ENCODE data around the gene NDST1.
"Not testable (repeated sequence)": the region's sequence is repeated elsewhere in the genome, so short reads cannot be mapped to it uniquely, and the experiment has no call there.

NDST1 gene

GRCh38 chr5:150508828-150509227, 897 bp downstream of the NDST1 start:
- no peak for DNase-seq (ENCODE audit: low read depth)

- DNase-seq (ENCODE audit: low read depth) = no peak
Observed at GRCh38 chr5:150509992-150510391, 2.1 kb downstream of the NDST1 start.

GRCh38 chr5:150510460-150511263, 2.7 kb downstream of the NDST1 start:
- DNase-seq (ENCODE audit: low read depth) = no peak

- no peak for DNase-seq (ENCODE audit: low read depth)
Observed at GRCh38 chr5:150511578-150512367, 3.8 kb downstream of the NDST1 start.

- no peak for DNase-seq (ENCODE audit: low read depth)
Observed at GRCh38 chr5:150512368-150512747, 4.4 kb downstream of the NDST1 start.

- DNase-seq (ENCODE audit: low read depth) = no peak
Observed at GRCh38 chr5:150513375-150514309, 5.7 kb downstream of the NDST1 start.

DNA sequence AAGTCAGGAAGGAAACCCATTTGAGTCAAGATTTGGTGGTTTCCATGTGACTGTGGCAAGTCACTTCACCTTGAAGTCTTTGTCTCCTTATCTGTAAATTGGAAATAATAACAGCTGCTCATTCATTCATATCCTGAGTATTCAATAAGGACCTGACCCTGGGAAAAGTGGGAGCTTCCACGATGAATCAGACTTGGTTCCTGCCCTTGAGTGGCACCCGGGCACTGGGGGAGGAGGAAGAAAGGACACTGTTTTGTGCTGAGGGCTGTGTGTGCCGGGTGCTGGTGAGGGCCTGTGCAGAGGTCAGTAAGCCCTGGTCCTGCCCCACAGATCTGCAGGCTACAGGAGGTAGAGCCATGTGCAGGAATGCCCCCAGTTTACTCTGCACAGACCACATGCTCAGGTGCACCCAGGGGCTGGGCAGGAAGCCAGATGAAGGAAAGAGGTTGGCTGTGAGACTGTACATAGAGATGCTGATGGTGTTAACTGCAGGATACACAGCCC, 6.8 kb downstream of the NDST1 start:
- no peak for DNase-seq (ENCODE audit: low read depth)

- DNase-seq (ENCODE audit: low read depth) = no peak
Observed at GRCh38 chr5:150515446-150515845, 7.5 kb downstream of the NDST1 start.

- DNase-seq (ENCODE audit: low read depth) = no peak
Observed at GRCh38 chr5:150516011-150516410, 8.1 kb downstream of the NDST1 start.

DNA sequence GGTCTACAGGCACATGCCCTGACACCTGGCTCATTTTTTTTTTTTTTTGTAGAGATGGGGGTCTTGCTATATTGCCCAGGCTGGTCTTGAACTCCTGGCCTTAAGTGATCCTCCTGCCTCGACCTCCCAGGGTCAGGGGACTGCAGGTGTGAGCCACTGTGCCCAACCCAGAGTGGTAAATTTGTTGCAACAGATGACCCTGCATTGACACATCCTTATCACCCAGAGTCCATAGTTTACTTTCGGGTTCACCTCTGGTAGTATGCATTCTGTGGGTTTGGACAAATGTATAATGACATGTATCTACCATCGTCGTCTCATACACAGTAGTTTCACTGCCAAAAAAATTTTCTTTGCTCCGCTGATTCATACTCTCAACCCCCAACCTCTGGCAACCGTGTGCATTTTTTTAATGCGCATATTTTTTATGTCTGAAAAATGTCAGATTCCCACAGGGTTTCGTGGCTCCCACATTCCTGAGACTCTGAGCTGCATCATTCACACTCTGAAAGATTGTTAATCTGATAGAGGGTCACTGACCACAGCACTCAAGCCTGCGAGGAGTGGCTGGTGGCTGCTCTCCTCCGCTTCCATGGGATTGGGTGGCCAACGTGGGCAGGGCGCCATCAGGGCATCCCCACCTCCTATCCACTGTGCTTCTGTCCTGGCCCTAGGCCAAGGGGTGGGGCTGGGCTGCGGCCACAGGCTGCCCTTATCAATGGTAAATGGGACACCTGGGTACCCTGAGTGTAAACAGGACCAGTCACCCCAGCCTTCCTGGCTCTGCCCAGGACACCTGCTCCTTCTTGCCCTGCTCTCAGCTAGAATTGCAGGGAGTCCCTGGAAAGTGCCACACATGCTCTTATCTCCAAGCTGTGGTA, 9.6 kb downstream of the NDST1 start:
- peak; percentile 89 for DNase-seq (ENCODE audit: low read depth)

DNA sequence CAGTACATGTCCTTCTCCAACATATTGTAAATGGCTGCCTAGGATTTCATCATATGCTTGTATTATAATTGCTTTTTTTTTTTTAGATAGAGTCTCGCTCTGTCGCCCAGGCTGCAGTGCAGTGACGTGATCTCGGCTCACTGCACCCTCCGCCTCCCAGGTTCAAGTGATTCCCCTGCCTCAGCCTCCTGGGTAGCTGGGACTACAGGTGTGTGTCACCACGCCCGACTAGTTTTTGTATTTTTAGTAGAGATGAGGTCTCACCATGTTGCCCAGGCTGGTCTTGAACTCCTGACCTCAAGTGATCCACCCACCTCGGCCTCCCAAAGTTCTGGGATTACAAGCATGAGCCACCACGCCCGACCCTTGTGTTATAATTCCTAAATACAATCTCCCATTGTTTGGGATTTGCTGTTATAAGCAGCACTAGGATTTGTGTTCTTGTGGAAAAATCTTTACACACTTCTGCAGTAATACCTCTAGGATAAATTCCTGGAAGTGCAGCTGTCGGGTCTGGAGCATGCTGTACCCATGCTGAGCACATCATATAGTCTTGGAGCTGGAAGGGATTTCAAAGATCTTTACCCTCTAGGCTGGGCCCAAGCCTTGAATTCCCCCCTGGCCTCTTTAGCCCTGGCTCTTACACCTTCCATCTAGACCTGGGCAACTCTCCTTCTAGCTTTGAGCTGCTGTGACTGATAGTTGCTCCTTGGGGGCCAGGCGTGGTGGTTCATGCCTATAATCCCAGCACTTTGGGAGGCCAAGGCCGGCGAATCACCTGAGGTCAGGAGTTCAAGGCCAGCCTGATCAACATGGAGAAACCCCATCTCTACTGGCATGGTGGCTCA, 11.0 kb downstream of the NDST1 start:
- DNase-seq (ENCODE audit: low read depth) = not testable (repeated sequence)

- DNase-seq (ENCODE audit: low read depth) = no peak
Observed at GRCh38 chr5:150519560-150519945, 11.6 kb downstream of the NDST1 start.

GRCh38 chr5:150519978-150520377, 12.0 kb downstream of the NDST1 start:
- DNase-seq (ENCODE audit: low read depth) = no peak

DNA sequence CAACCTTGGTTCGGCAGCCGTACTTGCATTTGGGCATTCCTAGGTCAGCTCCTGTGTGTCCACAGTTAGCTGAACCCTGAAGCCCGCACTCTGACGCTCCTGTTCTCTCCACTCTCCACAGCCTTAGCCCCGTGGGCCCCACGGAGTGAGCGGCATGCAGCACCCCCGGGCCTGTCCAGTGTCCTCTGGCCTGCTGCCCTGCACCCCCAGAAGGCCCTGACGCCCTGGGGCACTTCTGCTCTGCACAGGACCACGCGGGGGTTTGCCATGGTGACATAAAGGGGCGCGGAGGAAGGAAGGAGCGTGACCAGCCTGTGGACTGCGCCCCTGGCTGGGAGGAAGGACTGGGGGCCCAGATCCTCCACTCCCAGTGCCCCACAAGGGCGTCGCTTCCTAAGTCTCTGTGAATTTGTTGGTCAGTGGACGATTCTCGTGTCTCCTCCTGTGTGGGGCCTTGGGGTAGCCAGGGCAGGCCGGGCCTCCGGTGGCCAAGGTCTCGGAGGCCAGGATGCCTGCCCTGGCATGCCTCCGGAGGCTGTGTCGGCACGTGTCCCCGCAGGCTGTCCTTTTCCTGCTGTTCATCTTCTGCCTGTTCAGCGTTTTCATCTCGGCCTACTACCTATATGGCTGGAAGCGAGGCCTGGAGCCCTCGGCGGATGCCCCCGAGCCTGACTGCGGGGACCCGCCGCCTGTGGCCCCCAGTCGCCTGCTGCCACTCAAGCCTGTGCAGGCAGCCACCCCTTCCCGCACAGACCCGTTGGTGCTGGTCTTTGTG, 13.0 kb downstream of the NDST1 start:
- DNase-seq (ENCODE audit: low read depth) = no peak

DNA sequence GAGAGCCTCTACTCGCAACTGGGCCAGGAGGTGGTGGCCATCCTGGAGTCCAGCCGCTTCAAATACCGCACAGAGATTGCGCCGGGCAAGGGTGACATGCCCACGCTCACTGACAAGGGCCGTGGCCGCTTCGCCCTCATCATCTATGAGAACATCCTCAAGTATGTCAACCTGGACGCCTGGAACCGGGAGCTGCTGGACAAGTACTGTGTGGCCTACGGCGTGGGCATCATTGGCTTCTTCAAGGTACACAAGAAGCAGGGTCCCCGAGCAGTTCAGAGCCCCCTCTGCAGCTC, 13.5 kb downstream of the NDST1 start:
- DNase-seq (ENCODE audit: low read depth) = no peak

DNA sequence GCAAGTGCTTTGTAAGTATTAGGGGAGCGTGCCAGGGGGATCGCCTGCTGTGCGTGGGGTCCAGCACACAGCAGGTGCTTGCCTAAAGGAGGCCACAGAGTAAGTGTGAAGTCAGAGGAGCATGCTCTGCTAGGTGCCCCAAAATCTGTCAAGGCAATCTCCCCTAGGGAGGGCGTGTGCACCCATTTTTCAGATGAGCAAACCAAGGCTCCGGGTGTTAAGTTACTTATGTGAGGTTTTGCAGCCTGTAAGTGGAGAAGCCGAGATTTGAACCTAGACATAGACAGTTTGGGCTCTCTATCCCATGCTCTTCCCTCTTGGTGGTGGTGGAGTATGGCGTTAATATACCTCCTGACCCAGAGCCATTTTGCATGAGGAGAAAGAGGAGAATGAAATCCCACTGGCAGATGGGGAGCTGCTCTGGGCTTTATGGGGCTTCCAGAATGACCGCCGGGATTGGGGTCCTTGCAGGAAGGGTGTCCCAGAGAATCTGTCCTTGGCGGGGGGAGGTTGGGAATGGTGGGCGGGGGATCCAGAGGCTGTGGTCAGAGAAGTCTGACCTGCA, 14.1 kb downstream of the NDST1 start:
- no peak for DNase-seq (ENCODE audit: low read depth)

GRCh38 chr5:150522504-150523414, 14.8 kb downstream of the NDST1 start:
- DNase-seq (ENCODE audit: low read depth) = no peak

Measured in non-pigmented ciliary epithelial cell (primary cell).